HG02798 (cell line): ENCODE results near the gene ZNG1A.
A peak's percentile ranks its signal among the peaks of the same experiment; 100 is the strongest.
"Not testable (repeated sequence)": the region's sequence is repeated elsewhere in the genome, so short reads cannot be mapped to it uniquely, and the experiment has no call there.

Experiments
- ATAC-seq: cut with Tn5 transposase; IDR thresholded peaks from one replicate; pipeline ENCODE4 v1.9.1; 2021; ENCODE audit warnings: mild to moderate bottlenecking; ENCODE audit not compliant: unreplicated experiment, poor library complexity

The ZNG1A gene

DNA sequence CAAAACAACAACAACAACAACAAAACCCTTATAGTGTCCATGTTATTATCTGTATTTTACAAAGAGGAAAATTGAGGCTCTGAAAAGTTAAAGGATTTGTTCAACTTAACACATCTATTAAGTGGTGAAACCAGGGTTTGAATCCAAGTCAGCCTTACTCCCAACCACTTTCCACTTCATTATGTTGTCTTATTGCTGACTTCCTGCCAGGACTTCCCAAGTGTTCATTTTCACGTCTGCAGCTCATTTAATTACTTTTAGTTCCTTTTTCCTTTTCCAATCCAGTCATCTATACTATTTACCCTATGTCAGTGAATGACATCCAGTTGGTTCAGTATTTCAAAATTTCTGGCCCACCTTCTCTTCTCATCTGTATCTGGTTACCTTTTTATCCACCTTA, 20.7 kb upstream of the ZNG1A start:
- ATAC-seq: not testable (repeated sequence)

DNA sequence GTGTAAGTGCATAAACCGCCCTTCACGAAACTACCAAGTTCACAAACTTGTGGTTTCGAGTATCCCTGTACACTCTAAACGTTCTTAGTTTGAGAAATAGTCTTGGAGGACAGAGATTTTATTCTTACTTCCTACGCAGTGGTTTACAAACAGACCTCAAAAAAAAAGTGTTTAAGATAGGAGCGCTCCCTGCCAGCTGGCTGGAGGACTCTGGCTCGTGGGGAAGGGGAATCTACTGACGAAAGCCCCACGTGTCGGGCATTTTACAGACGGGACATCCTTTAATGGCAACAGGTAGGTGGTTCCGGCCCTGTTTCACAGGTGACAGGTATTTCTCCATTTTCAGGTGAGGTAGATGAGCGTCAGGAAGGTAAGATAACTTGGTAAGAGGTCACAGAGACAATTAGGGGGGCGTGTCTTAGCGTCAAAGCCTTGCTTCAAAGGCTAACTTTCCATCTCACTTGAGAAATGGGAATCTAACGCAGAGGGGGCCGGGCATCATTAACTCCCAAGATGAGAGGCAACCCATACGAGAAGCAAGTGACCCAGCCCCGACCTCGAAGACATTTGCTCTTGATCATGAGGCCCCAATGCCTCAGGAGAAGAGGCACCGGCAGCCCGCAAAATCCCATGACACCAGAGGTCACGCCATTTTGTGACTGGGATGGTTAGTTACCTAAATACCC, 573 bp downstream of the ZNG1A start:
- ATAC-seq: not testable (repeated sequence)

DNA sequence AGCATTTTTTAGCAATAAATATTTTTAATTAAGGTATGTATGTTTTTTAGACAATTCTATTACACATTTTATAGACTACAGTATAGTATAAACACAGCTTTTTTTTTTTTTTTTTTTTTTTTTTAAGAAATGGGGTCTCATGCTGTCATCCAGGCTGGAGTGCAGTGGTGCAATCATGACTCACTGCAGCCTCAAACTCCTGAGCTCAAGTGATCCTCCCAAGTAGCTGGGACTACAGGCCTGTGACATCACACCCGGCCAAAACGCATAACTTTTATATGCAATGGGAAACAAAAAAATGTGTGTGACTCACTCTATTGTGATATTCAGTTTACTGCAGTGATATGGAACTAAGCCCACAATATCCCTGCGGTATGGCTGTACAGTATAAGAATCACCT, 9.1 kb downstream of the ZNG1A start:
- not testable (repeated sequence) for ATAC-seq

DNA sequence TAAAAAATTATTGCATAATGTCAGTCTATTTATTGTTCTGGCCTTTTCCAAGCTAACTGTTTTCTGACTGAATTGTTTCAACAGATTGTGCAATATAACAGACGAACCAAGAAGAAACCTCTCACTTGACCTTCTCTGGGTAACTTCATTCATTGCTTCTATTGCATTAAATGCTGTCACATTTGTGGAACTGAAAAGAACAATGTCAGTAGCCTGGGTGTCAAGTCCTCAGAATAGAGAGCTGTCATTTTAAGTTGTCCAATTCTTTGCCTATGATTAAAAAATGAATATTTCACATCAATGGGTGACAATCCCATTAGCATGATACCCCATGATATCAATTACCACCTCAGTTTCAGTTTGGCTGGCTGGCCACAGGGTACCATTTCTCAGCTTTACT, 19.0 kb downstream of the ZNG1A start:
- ATAC-seq: not testable (repeated sequence)

DNA sequence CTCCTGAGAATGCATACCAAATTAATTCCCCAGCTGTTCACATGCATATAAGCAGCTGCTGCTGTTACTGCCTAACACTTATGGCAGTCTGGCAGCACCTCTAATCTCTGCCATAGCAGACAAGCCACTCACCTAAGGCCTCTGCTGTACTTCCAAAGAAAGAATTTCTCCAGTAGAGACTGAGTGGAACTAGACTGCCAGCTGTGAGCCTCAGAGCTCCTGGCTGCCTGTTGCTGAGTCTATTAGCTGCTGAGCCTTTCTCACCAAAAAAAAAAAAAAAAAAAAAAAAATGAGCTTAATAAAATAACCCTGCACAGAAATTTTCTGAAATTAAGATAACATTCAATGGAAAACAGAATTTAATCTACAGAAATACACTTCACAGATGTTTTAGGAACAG, 27.7 kb downstream of the ZNG1A start:
- not testable (repeated sequence) for ATAC-seq

DNA sequence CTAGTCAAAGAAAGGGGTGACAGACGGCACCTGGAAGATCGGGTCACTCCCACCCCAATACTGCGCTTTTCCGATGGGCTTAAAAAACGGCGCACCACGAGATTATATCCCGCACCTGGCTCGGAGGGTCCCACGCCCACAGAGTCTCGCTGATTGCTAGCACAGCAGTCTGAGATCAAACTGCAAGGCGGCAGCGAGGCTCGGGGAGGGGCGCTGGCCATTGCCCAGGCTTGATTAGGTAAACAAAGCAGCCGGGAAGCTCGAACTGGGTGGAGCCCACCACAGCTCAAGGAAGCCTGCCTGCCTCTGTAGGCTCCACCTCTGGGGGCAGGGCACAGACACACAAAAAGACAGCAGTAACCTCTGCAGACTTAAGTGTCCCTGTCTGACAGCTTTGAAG, 39.0 kb downstream of the ZNG1A start:
- ATAC-seq: not testable (repeated sequence)

DNA sequence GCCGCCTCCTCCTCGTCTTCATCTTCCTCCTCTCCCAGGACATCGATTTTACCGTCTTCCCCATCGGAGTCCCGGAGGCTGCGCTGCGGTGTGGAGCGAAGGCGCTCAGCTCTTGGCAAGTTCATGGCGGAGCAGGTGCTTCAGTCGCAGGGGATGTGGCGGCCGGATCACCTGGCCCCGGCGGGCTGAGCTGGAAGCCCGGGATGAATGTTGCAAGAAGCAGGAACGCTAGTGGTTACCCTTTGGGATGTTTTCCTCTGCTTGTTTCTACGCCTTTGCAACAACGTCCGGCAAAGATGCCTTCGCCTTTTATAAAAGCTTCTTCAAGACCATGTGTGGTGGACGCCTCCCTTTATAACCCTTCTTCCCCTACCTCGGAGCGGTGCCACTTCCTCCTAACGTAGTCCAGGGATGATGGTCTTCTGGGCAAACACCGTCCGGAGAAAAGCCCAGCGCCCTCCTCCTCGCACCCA, 60.8 kb downstream of the ZNG1A start, which contains the start of gene FOXD4:
Gene FOXD4 (minus strand): TSS at position 423 of the 473 bp plus-strand sequence. CDS start 298 bp downstream, at position 125.
- ATAC-seq: not testable (repeated sequence)

DNA sequence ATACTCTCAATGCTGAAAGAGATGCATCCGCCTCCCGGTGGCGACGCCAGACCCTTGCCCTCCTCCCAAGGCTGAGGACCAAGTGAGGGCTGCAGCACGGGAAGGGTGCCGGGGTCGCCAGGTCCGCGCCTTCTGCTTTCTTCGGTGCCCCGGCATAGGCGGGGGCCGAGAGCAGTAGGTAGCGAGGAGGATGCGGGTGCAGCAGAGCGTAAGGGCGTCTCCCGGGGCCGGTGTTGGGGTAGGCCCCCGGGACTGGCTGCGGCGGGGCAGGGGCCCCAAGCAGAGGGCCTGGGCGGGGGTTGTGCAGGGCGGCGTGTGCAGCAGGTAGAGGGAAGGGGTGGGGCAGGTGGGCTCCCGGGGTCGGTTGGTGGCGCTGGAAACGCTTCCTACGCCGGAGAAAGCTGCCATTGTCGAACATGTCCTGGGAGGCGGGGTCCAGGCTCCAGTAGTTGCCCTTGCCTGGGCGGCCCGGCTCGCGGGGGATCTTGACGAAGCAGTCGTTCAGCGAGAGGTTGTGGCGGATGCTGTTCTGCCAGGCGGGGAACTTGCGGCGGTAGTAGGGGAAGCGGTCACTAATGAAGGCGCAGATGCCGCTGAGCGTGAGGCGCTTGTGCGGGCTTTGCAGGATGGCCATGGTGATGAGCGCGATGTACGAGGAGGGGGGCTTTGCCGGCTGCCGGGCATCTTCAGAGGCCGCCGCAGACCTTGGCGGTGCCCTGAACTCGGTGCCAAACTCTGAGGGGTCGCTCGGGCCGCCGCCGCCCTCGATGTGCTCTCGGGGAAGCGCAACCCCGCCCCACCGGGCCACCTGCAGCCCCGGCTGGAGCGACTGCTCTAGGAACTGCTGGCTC, 61.5 kb downstream of the ZNG1A start:
- ATAC-seq: not testable (repeated sequence)

DNA sequence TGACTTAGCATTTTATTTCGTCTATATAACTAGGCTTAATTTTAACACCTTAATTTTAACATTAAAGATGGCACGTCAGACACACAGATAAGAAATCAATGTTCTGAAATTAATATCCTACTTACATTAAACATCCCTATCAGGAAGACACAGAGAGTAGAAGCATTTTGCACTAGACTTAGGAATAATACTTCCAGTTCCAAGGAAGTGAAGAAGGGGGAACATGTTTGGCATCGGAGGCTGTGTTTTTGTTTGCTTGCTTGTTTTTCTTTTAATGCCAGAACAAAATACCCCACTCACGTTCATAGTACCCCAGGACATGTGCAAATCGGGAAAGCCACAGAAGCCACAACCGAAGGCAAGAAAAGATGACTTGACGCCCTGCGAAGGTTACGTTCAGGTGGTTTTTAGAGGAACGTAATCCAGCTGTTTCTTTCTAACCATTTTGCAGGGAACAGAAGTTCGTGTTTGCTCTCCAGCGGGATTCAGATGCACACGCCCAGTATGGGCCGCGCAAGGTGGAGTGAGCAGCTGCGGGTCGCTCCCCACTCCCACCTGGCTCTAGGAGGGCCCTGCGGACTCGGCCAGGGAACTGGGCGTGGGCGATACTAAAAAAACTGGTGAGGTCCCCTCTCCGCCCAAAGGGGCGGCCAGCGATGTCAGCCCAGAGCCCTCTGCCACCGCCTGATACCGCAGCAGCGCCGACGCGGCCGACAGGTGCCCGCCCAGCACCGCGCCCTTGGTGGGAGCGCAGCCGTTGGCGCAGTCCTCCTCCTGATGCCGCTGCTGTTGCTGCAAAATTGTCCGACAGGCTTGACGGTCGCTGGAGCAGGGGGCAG, 62.4 kb downstream of the ZNG1A start:
- not testable (repeated sequence) for ATAC-seq

DNA sequence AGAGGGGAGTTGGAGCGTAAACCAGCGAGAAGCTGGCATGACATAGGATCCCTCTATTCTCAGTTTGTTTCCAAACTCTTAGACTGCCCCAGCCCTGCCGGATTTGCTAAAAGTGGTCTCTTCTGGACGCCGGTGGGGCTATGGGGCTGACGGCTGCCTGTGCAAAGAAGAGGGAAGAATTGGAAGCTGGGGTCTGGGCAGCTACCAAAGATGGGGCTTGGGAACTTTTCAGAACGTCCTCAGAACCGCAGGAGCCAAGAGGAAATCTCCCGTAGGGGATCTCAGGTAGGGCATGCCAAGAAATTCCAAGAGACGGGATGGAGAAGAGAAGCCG, 63.8 kb downstream of the ZNG1A start:
- not testable (repeated sequence) for ATAC-seq

DNA sequence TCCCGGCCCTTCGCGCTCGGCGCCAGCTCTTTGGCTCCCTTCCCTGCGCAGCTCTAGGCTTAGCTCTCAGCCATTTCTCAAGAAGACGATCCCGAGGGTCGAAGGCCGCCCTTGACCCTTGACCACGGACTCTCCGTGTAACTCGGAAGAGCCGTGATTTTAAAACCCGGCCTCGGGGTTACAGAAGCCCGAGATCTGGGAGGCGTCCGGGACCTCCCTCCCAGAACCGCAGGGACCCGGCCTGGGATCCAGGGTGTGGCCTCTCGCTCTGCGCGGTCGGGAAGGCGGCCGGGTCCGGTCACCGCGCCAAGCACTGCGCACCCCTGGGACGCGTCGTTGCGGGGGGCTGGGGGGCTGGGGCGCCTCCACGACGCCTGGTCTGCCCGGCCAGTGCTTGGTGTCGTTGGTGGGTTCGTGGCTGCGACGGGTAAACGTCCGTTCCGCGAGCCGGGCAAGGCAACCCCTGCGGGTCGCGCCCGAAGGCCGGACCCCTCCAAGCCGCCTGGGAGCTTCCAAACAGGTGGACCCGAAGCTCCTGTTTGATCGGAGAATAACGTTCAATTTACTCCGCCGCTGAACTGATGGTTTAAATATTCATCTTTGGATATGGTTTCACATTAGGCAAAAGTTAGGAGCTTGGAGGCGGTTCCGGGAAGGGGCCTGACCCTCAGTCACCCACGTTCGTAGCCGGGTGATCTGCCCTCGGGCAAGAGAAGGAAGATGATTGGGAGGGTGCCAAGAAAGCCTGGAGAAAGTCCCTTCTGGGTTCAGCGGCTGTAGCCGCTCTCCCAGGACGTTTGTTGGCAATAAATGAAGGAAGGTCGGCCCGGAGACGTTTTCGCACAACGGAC, 64.4 kb downstream of the ZNG1A start:
- peak; percentile 27 for ATAC-seq

DNA sequence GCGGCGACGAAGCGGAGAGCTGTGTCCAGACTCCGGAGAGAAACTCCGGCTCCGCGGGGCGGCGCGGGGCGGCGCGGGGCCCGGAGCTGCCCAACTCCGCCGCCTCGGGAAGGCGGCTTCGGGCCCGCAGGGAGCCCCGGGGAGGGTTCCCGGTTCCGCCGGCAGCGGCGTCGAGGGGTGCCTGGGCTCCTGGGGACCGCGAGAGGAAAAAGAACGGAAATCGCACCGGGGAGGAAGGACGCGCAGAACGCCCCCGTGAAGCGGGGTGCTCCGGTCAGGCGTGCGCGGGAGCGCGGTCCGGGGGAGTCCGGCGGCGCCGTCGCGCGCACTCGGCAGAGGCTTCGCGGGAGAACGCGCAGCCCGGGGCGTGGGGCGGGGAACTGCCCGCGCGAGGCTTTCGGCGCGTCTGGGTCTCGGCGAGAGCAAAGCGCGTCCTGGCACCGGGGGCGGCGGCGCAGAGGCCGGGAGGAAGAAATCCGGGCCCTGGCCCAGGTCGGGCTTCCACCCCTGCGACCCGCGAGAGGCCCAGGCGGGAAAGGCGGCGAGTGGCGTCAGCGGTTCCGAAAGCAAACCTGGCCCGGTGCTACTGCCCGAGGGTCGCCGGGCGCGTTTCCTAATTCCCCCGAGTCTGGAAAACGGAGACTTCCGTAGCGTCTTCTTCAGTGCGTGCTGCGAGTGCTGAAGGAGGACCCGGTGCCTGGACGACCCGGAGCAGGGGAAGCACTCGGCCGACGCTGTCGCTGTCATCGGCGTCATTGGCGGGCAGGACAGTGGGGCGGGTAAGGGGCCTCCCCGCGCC, 65.2 kb downstream of the ZNG1A start:
- peak; percentile 52 for ATAC-seq

DNA sequence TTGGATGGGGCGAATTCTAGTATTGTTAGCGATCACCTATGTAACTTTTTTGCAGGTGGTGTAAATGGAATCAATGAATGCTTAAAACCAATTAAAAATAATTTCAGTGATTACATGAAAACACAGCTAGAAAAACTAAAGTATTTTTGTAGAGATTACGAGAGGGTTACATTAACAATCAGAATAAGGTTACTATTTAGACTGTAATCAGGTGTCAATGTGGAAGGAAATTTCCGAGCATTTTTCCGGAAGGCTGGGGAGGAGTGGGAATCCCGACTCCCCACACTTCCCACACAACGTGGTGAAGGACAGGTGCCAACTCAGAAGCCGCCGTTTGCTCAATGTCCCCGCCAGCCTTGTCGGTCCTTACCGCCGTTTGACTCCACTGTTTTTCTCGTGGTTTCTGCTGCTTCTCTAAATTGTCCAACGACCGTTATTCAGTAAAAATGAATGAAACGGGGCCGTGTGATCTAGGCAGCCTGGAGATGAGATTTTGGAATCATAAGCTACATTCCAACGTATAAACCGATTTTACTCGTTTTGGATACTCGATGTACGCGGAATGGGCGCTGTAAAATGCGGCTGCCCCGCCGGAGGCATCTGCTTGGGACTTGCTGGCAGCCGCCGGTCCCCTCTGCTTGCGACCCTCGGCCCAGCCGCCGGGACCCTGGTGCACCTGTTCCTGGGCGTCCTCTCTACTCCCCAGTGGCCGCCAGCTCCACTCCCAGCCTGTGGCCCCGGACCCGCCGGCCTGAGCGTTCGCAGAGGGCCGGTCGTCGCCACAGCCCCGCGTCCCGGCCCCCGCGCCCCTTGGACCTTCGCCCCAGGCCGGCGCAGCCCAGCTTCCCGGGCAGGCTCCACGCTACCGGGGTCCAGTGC, 66.0 kb downstream of the ZNG1A start:
- not testable (repeated sequence) for ATAC-seq

DNA sequence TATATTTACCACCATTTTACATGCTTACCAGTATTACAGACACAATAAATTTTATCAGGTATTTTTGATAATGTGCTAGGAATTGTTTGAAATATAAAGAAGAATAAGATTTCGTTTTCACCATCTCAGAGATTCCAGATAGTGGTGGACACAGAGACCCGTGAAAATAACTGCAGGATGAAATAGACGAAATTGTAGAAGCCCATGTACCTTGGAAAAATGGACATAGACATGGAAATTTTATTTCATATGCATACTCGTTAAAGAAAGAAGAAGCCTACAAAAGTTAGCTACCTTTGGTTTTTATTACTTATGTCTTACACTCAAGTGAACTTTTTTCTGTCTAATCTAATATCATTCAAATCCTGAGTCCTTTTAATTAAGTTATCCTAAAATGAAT, 68.2 kb downstream of the ZNG1A start:
- ATAC-seq: not testable (repeated sequence)

DNA sequence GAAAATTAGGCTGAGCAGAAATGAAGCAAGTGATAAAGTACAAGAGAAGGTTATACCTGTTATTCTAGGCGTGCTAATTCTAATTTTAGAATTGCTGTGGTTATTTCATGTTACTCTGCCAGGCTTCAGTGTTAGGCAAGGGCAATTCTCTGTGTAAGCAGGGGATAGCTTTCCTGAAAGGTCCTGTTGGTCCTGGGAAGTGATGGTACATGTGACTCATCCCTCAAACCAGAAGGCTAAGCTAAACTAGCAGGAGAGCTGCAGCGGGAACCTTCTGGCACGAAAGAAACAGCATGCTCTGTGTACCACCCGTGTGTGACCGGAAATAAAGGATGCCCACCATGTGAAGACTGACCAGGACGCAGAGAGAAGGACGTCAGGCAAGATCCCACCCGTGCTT, 69.3 kb downstream of the ZNG1A start:
- ATAC-seq: not testable (repeated sequence)

DNA sequence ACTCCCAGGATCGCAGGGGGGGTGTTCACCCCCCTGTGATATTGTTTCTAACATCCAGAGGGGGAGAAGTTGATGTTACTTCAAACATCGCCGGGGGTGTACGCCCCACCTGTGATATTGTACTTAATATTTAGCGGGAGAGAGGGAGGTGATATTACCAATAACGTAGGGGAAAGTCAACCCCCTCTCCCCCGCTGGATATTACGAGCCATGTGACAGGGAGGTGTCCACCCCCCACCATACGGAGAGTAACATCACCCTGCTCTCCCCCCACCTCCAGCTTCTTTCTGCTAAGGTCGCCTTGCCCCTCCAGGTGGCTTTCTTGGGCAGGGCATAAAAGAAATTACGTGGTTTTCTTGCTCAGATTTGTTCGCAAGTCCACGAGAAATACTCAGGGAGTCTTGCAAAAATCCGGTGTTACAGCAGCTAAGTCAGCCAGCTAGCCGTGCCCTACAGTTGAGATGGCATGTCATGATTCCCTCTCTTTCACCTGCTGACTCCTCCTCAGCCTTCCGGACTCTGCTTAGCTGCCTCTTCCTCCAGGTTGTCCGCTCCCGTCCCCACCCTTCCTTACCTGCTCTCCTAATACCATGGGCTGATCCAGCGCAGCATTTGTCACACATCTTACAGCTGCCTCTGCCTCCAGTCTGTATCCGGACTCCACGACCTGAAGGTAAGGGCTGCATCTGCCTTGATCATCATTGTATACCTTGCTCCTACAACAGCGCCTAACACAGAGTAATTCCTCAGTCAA, 69.9 kb downstream of the ZNG1A start:
- ATAC-seq: not testable (repeated sequence)

DNA sequence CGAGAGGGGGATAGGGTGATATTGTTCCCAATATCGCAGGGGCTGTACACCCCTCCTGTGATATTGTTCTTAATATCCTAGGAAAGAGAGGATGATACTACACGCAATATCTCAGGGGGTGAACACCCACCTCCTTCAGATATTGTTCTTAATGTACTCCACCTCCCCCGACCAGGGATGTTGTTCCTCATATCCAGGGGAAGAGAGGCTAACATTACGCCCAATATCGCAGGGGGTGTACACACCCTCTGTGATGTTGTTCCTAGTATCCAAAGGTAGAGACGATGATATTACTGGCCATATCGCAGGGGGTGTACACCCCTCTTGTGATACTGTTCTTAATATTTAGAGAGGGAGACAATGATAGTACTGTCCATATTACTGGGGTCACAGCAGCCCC, 72.9 kb downstream of the ZNG1A start:
- not testable (repeated sequence) for ATAC-seq
